Stimulated activated CD4-positive, alpha-beta T cell treated with anti-CD3 and anti-CD28 coated beads, TNF-alpha, amount 100 ng/mL, for 48 hours (primary cell): ENCODE results near the gene SHFL.

Experiments
- DNase-seq, 3 donors: peaks; one replicate each; pipeline ENCODE4 v3.0.0-alpha.2; 2020; ENCODE audit warnings: low read depth in 3 of 3

SHFL gene

DNA sequence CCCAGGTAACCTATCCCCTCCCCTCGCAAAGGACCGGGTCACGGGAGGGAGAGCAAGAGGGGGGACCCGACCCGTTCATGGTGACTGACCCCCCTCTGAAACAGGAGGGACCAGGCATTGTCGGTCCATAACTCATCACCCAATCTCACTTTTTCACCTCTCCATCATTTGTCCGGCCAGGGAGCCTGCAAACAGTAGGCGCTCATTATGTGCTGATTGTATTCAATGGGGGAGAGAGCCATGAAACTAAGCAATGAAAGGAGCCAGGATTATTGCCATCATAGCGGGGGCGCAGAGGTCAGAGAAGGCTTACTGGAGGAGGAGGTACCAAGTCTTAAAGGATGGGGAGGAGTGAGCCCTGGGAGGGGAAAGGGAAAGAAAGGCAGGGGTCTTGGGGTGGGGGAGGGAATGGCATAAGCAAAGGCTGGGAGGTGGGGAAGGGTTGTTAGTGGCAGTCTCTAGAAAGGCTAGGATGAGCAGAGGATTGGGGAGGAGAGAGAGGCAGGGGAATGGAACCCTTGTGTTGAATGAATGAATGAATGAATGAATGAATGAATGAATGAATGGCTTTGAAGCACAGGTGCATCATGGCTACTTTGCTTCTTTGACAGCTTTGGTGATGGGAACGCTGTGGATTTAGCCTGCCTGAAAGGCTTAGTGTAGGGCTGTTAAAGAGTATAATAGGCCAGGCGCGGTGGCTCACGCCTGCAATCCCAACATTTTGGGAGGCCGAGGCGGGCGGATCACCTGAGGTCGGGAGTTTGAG is 1.4 kb downstream of the SHFL start:
- DNase-seq: no peak

- no peak for DNase-seq
Measured at GRCh38 chr19:10088949-10089554, 2.9 kb downstream of the SHFL start.

- no peak for DNase-seq
Measured at GRCh38 chr19:10089801-10090375, 3.8 kb downstream of the SHFL start.

GRCh38 chr19:10091370-10091687 is 5.2 kb downstream of the SHFL start:
- DNase-seq: no peak

- no peak for DNase-seq
Measured at GRCh38 chr19:10091895-10092641, 6.0 kb downstream of the SHFL start.

DNA sequence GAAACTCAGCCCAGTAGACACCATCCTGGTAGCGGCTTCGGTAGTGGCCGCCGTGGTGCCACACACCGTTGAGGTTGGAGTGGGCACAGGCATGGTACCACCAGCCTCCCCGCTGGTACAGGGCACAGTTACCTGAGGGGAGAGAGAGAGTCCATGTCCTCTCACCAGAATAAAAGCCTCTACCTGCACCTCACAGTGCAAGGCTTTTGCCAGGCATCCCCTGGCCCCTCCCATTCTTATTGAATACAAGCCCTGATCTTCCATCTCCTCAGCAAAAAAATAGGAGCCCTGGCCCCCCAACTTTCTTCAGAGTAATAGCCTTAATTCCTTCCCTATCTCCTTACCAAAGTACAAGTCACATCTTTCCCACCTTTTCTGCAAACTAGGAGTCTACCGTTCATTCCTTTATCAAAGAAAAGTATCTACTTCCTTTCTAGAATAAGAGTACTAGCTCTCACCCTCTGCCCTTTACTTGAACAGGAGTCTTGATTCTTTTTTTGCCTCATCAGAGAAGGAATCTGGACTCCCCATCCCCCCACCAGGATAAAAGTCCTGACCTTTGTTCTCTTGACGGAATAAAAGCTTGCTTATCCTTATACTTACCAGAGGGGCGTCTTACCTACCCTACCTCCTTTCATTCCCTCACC is 6.7 kb downstream of the SHFL start:
- no peak for DNase-seq

DNA sequence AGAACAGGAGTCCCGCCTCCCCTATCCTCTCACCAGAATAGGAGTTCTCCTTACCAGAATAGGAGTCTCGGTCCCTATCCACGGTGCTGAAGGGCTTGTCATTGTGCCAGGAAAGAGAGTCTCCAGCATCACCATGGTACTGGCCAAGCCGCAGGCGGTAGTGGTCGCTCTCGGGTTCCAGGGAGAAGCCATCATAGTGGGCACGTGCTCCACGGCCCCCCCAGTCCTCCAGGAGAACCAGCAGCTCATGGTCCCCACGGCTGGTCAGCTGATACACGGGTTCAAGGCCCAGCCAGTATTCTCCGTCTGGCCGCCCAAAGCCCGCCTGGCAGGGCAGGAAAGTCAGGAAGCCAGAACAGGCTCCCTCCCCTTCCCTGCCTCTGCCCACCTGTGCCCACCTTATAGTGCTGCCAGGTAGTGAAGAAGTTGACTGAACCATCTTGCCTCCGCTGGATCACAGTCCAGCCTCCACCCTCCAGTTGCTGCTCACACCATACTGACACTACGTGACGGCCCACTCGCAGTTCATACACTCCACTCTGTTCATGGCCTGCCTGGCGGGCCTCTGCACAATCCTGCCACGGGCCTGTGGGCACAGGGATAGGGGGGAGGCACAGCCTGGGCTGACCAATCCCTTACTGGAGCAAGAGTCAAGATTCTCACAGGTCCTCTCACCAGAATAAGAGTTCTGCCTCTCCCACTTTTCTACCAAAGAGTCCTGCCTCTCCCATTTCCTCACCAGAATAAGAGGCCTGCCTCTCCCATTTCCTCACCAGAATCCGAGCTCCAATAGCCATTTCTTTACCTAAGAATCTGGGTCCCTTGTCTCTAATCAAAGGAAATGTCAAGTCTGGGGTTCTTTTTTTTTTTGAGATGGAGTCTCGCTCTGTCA is 7.4 kb downstream of the SHFL start:
- no peak for DNase-seq

- DNase-seq: no peak
Measured at GRCh38 chr19:10095622-10095947, 9.5 kb downstream of the SHFL start.

DNA sequence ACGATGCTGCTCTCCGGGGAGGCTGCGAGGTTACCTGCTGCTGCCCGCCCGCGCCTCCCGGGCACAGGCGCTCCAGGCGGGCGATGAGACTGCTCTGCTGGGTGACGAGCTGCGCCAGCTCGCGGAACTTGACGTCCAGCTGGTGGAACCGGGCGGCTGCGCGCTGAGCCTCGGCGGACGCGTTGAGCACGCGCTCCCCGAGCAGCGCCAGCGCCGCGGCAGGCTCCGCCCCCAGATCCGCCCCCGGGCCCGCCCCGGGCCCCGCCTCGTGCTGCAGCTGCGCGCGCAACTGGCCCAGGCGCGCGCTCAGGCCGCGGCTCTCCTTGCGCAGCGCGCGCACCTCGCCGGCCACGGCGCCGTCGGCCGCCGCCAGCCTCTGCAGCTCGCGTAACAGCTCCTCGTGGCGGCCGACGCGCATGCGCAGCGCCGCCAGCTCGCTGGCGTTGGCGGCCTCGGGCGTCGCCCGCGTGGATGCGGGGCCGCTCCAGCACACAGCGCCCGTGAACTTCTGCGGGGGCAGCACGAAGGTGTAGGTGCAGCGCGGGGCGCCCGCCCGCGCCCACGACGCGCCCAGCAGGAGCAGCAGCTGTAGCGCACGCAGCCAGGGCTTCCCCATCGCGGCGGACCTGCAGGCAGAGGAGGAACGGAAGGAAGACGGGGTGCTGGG is 10.0 kb downstream of the SHFL start:
- peak; percentile 81 to 87 (median 83) for DNase-seq

DNA sequence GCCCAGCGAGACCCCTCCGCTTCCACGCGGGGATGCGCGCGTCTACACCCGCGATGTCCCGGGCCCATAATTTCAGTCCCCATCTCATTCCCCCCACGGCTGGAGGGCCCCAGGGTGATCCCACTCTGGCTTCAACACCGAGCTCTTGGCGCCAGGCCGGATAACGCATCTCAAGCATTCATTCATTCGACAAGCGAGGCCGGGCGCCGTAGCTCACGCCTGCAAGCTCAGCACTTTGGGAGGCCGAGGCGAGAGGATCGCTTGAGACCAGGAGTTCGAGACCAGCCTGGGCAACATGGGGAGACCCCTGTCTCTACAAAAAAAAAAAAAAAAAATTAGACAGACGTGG is 10.5 kb downstream of the SHFL start:
- no peak for DNase-seq

DNA sequence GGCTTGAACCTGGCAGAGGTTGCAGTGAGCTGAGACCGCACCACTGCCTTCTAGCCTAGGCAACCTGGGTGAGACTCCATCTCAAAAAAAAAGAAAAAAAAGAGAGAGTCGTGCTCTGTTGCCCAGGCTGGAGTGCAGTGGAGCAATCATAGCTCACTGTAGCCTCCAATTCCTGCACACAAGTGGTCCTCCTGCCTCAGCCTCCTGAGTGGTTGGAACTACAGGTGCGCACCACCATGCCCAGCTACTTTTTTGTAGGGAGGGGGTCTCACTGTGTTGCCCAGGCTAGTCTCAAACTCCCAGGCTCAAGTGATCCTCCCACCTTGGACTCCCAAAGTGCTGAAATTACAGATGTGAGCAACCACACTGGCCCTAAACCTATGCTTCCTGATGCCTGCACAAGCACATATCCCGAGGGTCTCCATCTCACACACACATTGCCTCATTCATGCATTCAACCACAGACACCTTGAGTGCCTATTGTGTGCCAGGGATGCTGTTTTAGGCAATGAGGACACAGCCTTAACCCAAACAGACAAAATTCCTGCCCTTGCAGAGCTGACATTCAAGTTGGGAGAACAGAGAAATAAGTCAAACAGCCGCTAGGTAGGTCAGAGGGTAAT is 14.2 kb downstream of the SHFL start:
- no peak for DNase-seq

- DNase-seq: no peak
Measured at GRCh38 chr19:10102787-10103236, 16.7 kb downstream of the SHFL start.

- DNase-seq: no peak
Measured at GRCh38 chr19:10104130-10104513, 18.0 kb downstream of the SHFL start.

GRCh38 chr19:10104665-10105508 is 18.8 kb downstream of the SHFL start:
- DNase-seq: peak in 1 of 3 donors; percentile 76

DNA sequence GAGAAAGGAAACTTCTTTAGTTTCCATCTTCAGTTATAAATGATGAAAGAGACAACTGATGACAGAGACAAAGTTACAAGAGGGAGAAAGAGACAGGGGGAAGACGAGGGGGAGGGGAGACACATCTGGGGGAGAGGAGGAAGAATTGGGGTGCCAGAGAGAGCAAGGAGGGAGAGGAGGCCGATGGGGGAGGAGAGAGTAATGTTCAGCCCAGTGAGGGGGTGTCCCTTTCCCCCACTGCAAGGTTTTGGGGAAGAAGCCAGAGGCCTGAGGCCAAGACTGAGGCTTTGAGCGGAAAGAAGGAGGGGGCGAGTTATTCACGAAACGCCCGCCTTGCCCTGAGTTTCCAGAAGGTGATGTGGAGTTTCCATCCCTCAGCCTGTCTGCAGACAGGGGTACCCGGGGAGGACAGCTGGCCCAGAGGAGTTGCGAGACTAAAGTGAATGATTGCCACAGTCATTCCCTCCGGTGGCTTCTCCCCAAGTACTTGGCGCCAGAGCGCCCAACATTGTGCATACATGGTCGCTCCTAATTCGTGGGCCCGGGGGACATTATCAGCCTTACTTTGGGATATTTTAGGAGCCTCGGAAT is 19.5 kb downstream of the SHFL start:
- DNase-seq: peak; percentile 75 to 85 (median 79)

DNA sequence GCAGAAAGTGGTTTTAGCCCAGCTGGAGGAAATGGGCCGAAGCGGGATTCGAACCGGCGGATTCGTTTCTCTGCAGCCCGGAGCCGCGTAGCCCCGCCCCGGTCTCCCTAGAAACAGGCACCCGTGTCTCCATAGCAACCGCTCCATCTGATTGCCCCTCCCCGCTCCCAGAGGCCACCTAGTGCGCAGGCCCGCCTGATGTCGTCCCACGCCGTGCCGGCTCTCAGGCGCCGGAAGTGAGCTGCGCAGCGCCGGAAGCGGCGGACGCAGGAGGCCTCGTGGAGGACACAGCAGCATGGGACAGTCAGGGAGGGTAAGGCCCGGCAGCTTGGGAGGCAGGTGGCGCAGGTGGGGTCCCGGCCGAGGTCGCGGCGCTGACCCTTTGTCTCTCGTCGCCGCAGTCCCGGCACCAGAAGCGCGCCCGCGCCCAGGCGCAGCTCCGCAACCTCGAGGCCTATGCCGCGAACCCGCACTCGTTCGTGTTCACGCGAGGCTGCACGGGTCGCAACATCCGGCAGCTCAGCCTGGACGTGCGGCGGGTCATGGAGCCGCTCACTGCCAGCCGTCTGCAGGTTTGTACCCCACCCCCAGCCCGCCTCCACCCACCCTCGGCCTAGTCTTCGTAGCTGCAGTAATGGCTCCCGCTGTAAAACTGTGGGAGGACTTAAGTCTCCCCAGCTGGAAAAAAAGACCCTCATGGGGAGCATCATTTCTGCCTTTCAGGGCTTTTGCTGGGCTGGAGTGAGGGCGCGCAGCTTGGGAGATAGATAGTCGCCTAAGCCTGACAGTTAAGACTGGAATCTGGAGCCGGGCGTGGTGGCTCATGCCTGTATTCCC is 20.2 kb downstream of the SHFL start, which contains the start of gene PPAN:
Gene PPAN (plus strand): TSS at position 263 of the 837 bp plus-strand sequence. CDS start 33 bp downstream, at position 296.
- DNase-seq: peak; percentile 97 to 99 (median 98)

GRCh38 chr19:10107254-10107653 is 21.1 kb downstream of the SHFL start:
- no peak for DNase-seq

DNA sequence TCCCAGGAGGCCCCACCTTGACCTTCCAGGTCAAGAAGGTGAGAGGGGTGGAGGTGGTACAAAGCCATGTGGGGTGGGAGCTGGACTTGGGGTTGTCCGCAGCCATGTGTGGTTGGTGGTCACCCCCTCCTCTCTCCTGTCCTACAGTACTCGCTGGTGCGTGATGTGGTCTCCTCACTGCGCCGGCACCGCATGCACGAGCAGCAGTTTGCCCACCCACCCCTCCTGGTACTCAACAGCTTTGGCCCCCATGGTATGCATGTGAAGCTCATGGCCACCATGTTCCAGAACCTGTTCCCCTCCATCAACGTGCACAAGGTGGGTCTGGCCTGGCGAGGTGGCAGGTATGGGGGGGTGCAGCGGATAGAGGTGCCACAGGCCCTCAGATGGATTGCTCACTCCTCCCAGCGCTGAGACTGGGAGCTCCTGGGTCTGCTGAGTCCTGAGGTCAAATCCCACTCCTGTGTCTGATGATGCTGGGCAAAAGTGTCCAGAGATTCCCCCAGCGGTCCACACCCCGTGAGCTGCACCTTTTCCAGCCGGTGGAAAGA is 21.8 kb downstream of the SHFL start:
- DNase-seq: no peak
